Skin of body (tissue), 2 donors: ENCODE measurements around the gene TRAF3. TPM values are rescaled to one million over a fixed set of nuclear protein-coding genes. Genes with fewer than 3 reads are reported as not detected.
A peak's percentile ranks its signal among the peaks of the same experiment; 100 is the strongest.
"Not testable (repeated sequence)": the region's sequence is repeated elsewhere in the genome, so short reads cannot be mapped to it uniquely, and the experiment has no call there.

Source experiments
- DNase-seq: peaks from one replicate; lab custom pipeline; 2025; lab: John Stamatoyannopoulos, UW
- total RNA-seq: library from RNA; depleted of rRNA; stranded (reverse); fragments of >200 nt; gene quantifications from one replicate; pipeline ENCODE4 v1.2.3, GENCODE V29; 2014

The TRAF3 gene
- total RNA-seq, 1 donor from 2014 or later = 13.4 TPM

DNA sequence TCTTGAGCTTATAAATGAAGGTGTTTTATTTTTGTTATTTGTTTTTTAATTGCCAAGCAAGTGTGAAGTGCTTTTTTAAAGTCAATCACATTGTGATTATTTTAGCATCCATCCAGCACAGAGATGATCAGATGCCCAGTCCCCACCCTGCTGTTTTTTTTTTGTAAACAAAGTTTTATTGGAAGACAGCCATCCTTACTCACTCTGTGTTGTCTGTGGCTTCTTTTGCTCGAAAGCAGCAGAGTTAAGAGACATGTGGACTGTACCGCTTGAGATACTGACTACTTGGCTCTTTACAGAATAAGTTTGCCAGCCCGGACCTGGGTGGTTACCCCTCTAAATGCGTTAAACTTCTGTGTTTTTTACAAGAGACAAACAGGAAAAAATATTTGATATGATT is 114.3 kb downstream of the TRAF3 start:
- DNase-seq = no peak

DNA sequence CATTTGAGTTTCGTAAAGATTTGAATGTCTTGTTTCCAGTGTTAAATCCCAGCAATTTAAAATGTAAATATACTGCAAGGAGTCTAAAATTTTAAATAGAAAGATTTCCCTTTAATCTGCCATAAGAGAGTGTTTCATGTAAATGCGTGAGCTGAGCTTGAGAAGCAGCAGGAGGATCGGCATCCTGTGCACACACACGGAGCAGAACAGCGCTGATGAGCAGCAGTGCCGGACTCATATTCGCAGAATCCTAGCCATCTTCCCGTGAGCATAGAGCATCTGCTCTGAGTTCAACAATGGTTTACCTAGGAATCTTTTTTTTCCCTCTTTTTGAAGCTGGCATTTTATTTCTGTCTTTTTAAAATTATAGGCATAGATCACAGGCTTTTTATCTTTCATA is 115.4 kb downstream of the TRAF3 start:
- no peak for DNase-seq

DNA sequence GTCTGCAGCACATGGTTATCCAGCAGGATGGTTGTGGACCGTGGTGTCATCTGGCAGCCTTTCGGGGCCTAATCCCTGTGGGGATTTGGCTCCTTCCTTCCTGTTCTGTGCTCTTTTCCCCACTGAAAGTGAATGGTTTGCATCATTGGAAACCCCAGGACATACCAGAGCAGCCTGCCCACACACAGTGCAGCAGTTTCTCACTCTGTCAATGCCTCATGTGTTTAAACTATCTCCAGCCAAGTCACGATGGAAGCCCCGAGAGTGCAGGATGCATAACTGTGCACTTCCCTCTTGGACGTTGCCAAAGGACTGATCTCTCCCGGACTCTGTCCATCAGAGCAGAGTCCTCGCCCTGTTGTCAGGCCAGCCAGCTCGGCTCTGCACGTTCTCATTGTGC is 116.2 kb downstream of the TRAF3 start:
- peak; percentile 96 for DNase-seq

DNA sequence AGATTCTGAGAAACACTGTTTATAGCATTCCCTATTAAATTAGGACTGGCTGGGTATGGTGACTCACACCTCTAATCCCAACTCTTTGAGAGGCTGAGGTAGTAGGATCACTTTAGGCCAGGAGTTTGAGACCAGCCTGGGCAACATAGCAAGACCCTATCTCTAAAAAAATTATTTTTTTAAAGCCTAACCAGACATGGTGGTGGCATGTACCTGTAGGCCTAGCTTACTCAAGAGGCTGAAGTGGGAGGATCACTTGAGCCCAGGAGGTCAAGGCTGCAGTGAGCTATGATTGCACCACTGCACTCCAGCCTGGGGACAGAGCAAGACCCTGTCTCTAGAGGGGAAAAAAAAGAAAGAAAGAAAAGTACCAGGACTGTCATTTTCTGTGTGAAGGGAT is 119.5 kb downstream of the TRAF3 start:
- not testable (repeated sequence) for DNase-seq

GRCh38 chr14:102897299-102898027 is 120.2 kb downstream of the TRAF3 start:
- no peak for DNase-seq

- DNase-seq = no peak
Measured at GRCh38 chr14:102898298-102898697, 121.0 kb downstream of the TRAF3 start.

GRCh38 chr14:102898776-102899515 is 121.7 kb downstream of the TRAF3 start:
- no peak for DNase-seq

- no peak for DNase-seq
Measured at GRCh38 chr14:102899516-102899900, 122.3 kb downstream of the TRAF3 start.

DNA sequence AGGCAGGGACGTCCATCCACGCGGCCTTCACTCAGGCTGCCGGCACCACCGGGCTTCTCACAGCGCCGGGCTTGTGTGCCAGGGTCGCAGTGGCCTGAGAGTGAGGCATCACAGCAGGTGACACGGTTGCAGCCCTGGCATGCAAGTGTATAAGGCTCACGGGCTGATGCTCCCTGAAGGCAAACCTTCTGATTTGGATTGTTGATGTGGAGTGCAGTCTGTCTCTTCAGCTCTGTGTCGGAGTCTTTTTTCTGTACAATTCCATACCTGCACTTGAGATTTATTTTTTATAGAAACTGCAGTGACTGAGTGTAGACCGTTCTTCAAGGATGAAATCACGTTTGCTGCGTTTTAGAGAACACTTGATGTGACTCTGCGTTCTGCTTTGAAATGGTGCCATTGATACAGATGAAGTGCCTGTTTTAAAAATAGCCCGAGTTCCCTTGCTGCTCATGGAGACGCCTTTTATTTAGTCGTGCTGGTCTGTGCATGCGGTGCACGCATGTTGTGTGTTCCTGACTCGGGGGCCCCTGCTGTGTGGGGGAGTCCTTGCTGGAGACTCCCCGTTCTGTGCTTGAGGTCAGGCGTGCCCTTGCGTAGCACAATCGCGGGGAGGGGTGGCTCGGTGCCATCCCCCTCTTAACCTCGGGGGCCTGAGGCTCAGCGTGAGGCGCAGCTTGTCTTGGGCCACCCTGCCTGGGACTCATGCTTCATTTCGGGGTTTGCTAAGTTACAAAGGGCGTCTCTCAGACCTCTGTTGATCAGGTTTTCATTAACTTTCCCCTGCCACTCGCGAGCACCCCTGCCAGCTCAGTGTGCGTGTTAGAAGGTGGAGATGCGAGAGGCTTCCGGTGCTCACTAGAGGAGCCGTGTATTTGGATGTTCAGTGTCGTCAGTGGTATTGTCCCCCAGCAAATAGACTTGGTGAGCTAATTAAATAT is 123.7 kb downstream of the TRAF3 start:
- DNase-seq = no peak

DNA sequence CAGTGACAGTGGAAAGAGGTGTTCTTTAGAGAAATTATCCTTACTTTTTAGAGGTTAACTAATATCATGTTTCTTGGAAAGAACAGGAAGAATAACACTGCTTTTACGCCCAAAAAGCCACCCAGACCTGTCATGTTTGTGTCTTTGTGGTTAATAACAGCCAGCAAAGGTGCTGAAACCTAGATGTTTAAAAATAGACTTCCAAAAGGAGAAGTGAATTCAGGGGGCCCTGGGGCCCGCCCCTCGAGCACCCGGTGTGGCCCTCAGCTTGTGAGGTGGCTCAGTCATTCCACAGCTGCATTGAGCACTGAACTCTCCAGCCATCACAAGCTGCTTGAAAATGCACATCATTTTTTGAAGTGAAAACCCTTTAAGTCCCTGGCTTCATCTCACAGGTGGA is 124.4 kb downstream of the TRAF3 start:
- no peak for DNase-seq

- DNase-seq = no peak
Measured at GRCh38 chr14:102902086-102902485, 124.8 kb downstream of the TRAF3 start.

- DNase-seq = no peak
Measured at GRCh38 chr14:102902523-102903247, 125.4 kb downstream of the TRAF3 start.

DNA sequence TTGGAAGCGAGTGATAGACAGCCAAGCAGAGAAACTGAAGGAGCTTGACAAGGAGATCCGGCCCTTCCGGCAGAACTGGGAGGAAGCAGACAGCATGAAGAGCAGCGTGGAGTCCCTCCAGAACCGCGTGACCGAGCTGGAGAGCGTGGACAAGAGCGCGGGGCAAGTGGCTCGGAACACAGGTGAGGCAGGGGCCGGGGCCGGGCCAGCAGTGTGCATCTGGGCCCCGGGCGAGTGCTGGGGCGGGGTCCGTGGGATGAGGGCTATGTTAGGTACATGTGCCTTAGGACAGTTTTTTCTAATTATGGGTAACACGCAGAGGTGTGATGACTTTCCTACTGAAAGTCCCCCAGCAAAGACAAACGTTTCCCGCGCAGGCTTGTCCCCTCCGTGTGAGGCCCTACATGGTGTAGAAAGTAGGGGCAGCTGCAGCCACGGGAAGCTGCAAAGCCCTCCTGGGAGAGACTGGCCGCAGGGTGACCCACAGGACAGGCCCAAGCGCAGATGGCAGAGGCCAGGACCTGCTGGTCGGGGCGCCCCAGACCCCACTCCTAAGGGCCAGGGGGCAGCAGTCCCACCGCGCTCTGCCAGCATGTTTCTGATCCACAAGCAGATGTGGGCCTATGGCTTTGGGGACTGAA is 126.1 kb downstream of the TRAF3 start:
- DNase-seq = no peak

- no peak for DNase-seq
Measured at GRCh38 chr14:102903889-102904512, 126.8 kb downstream of the TRAF3 start.

DNA sequence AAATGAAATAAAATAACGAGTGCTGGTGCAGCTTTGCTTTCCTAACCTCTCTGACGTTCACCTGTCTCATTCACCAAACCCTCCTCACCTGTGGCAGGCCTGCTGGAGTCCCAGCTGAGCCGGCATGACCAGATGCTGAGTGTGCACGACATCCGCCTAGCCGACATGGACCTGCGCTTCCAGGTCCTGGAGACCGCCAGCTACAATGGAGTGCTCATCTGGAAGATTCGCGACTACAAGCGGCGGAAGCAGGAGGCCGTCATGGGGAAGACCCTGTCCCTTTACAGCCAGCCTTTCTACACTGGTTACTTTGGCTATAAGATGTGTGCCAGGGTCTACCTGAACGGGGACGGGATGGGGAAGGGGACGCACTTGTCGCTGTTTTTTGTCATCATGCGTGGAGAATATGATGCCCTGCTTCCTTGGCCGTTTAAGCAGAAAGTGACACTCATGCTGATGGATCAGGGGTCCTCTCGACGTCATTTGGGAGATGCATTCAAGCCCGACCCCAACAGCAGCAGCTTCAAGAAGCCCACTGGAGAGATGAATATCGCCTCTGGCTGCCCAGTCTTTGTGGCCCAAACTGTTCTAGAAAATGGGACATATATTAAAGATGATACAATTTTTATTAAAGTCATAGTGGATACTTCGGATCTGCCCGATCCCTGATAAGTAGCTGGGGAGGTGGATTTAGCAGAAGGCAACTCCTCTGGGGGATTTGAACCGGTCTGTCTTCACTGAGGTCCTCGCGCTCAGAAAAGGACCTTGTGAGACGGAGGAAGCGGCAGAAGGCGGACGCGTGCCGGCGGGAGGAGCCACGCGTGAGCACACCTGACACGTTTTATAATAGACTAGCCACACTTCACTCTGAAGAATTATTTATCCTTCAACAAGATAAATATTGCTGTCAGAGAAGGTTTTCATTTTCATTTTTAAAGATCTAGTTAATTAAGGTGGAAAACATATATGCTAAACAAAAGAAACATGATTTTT is 128.2 kb downstream of the TRAF3 start:
- no peak for DNase-seq

GRCh38 chr14:102906616-102907302 is 129.5 kb downstream of the TRAF3 start:
- DNase-seq = no peak

DNA sequence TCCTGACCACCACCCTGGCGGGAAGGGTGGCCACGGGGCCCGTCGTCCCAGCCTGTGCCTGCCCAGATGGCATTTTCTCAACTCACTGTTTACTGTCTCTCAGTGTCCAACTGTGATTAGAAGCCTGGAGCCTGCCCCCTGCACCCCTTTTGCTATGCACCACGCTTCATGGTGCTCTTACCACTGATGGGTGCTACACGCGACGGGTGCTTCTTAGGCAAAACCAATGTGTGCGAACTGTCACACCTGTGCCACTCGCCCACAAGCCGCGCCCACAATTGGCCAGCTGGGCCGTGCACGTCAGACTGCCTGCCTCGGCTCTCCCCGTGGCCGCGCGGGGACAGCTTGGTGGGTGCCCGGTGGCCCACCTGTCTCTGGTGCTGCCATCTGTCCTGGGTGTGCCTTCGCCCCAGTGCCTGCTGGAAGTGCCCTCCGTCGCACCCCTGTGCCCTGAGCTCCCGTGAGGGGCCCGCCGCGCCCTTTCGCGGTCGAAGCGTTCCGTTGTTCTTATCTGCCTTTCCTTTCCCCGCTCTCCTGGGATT is 130.1 kb downstream of the TRAF3 start:
- DNase-seq = no peak
